DND-41 (cell line): ENCODE measurements around the gene CTTN.

Source experiments
- EZH2 ChIP-seq: IDR thresholded peaks from 3 replicates; pipeline ENCODE4 v1.6.1; 2012; ENCODE audit warnings: borderline replicate concordance, low read depth, mild to moderate bottlenecking, moderate library complexity, low read length, inconsistent platforms; ENCODE audit not compliant: severe bottlenecking
- TF ChIP-seq, protein P1 (sequence below): IDR thresholded peaks from 2 replicates; pipeline ENCODE4 v1.5.1; 2012; ENCODE audit warnings: borderline replicate concordance, low read length, moderate library complexity, mild to moderate bottlenecking; ENCODE audit not compliant: poor library complexity, severe bottlenecking; ENCODE audit errors: extremely low read depth

DNA sequence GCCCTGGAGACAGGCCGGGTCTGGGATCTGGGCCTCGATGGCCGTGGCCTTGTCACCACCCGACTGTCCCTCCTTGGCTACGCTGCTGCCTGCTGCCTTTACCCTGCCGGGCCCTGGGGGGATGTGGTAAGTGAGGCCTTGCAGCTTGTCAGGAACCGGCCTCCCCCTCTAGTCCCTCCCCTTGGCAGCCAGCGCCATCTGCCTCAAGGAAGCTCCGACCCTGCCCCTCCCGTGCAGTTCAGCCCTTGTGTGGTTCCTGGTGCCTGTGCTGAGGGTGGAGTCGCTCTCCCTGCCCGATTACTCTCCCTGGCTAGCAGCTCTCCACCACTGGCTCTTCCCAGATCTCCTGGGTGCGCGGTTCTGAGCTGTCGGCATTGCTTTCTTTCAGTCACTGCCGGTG, 33.7 kb downstream of the CTTN start:
- TF ChIP-seq EZH2, result no peak
- TF ChIP-seq, protein P1, sequence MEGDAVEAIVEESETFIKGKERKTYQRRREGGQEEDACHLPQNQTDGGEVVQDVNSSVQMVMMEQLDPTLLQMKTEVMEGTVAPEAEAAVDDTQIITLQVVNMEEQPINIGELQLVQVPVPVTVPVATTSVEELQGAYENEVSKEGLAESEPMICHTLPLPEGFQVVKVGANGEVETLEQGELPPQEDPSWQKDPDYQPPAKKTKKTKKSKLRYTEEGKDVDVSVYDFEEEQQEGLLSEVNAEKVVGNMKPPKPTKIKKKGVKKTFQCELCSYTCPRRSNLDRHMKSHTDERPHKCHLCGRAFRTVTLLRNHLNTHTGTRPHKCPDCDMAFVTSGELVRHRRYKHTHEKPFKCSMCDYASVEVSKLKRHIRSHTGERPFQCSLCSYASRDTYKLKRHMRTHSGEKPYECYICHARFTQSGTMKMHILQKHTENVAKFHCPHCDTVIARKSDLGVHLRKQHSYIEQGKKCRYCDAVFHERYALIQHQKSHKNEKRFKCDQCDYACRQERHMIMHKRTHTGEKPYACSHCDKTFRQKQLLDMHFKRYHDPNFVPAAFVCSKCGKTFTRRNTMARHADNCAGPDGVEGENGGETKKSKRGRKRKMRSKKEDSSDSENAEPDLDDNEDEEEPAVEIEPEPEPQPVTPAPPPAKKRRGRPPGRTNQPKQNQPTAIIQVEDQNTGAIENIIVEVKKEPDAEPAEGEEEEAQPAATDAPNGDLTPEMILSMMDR, result no peak
